ENCODE results near the gene GNB2.
"Not testable (repeated sequence)": the region's sequence is repeated elsewhere in the genome, so short reads cannot be mapped to it uniquely, and the experiment has no call there.

Gene GNB2

DNA sequence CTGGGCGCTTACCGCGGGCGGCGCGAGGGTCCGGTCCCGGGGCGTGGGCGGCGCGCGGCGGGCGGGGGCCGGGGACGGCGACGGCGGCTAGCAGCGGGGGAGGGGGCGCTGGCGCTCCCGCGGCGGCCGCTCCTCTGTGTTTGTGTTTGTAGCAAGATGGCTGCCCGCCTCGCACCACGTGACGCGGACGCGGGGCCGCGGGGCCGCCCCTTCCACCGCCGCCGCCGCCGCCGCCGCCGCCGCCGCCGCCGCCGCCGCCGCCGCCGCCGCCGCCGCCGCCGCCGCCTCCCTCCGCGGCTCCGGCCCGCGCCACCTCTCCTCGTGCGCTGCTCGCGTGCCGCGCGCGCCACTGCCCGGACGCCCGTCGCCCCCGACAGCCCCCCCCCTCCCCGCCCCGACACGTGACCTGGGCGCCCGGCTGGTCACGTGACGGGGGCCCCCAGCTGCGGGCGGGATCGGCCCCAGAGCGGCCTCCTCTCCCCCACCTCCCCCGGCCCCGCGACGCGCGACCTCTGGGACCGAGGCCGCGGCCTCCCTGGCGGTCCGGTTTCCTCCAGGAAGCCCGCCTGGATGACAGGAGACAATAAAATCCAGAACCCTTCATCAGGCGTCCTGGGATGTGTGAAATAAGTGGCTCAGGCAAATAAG lies 20.7 kb downstream of the GNB2 start, which contains the start of gene GIGYF1:
TSS of gene GIGYF1 (minus strand) at position 153 of the 648 bp plus-strand sequence. CDS start 6,012 bp downstream, outside the sequence.
- peak in 2 of 3 experiments; percentile 37 to 69 for DNase-seq (ENCODE audit: low read depth in 3 of 3)

DNA sequence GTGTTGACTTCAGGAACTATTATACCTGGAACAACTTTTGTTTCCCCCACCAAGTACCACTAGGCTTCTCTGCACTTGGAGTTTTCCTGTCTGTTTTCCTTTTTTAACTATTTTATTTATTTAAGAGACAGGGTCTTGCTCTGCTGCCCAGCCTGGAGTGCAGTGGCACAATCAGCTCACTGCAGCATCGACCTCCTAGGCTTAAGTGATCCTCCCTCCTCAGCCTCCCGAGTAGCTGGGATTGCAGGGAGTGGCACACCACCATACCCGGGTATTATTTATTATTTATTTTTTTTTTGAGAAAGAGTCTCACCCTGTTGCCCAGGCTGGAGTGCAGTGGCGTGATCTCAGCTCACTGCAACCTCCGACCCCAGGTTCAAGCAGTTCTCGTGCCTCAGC lies 22.6 kb downstream of the GNB2 start:
- no peak for DNase-seq (ENCODE audit: low read depth in 3 of 3)

DNA sequence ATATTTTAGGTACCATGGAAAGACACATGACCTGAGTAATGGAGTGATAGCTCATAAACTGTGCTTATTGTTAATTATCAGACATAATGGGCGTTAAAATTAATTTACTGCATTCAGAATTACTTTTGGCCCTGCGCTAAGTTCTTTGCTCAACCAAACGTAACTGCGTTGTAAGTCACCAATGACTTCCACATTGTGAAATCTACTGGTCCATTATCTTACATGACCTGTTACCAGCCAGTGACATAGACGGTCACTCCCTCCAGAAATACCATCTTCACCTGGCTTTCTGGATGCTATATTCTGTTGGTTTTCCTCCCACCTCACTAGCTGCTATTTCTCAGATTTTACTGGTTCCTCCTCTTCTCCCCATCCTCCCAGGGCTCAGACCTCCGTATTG lies 25.5 kb downstream of the GNB2 start:
- no peak for DNase-seq (ENCODE audit: low read depth in 3 of 3)

DNA sequence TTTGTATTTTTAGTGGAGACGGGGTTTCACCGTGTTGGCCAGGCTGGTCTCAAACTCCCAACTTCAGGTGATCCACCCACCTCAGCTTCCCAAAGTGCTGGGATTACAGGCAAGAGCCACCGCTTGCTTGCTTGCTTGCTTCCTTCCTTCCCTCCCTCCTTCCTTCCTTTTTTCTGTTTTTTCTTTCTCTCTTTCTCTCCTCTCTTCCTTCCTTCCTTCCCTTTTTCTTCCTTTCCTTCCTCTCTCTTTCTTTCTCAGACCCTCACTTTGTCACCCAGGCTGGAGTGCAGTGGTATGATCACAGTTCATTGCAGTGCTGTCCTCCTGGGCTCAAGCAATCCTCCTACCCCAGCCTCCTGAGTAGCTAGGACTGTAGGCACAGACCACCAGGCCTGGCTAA lies 27.5 kb downstream of the GNB2 start:
- DNase-seq (ENCODE audit: low read depth in 3 of 3) = not testable (repeated sequence)

DNA sequence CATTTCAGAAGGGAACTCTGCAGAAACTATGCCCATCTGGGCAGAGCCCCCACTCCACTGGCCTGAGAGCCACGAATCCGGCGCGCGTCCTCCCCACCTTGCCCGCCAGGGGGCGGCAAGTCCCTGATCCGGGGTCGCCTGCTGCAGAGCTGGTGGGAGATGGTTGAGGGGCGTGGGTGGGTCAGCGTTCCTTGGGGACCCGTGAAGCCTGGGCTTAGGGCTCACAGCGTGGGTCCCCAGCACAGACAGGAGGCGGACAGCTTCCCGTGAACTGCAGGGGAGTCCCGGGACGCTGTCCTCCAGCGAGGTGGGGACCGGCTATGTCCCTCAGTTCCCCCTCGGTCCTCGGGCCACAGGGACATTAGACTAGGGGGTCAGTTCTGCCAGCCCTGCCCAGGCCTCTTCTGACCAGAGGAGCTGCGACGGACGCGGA lies 31.8 kb downstream of the GNB2 start:
- DNase-seq (ENCODE audit: low read depth in 3 of 3) = peak; percentile 62 to 80 (median 71)

DNA sequence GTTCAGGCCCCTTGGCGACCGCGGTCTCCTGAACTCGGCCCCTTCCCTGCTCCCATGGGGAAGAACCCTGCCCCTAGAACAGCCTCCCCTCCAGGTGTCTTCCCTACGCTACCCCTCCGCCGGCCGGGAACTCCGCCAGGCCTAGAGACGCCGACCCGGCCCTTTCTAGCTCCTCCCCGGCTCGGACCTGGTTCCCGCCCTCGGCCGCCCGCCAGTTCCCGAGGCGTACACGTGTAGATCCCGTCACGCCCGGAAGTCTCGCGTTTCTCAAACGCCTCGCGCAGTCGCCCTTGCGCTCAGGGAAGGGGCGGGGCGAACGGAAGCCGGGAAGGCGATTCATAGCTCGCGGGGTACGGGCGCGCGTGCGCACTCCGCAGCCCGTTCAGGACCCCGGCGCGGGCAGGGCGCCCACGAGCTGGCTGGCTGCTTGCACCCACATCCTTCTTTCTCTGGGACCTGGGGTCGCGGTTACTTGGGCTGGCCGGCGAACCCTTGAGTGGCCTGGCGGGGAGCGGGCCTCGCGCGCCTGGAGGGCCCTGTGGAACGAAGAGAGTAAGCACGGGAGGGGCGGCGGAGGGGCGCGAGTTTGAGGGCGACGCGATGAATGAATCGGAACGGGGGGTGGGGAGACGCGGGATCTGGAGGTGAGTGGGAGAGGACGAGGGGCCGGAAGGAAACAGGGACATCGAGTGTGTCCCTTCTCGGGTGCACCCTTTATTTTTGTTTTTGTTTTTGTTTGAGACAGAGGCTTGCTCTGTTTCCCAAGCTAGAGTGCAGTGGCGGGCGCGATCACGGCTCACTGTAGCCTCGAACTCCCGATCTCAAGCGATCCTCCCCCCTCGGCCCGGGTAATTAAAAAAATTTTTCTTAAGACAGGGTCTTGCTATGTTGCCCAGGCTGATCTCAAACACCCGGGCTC lies 32.5 kb downstream of the GNB2 start, which contains the start of gene POP7:
TSS of gene POP7 (plus strand) at position 369 of the 919 bp plus-strand sequence. CDS start 710 bp downstream, outside the sequence.
- DNase-seq (ENCODE audit: low read depth in 3 of 3) = peak; percentile 97 to 99 (median 98)

DNA sequence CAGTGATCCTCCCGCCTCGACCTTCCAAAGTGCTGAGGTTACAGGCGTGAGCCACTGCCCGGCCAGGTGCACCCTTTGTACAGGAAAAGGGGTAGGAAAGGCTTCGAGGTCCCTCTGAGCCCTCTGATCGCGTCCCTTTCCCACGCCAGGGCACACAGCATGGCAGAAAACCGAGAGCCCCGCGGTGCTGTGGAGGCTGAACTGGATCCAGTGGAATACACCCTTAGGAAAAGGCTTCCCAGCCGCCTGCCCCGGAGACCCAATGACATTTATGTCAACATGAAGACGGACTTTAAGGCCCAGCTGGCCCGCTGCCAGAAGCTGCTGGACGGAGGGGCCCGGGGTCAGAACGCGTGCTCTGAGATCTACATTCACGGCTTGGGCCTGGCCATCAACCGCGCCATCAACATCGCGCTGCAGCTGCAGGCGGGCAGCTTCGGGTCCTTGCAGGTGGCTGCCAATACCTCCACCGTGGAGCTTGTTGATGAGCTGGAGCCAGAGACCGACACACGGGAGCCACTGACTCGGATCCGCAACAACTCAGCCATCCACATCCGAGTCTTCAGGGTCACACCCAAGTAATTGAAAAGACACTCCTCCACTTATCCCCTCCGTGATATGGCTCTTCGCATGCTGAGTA lies 33.3 kb downstream of the GNB2 start:
- no peak for DNase-seq (ENCODE audit: low read depth in 3 of 3)

DNA sequence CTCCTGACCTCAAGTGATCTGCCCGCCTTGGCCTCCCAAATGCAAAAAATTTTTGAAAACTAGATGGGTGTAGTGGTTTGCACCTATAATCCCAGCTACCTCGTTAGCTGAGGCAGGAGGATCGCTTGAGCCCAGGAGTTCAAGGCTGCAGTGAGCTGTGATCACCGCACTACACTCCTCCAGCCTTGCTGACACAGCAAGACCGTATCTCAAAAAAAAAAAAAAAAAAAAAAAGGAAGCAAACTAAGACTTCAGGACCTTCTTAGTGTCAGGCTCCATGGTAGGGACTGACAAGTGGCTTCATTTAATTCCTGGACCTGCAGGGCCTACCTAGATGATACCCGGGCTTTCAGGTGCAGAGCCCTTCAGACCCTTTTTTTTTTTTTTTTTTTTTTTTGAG lies 34.9 kb downstream of the GNB2 start:
- DNase-seq (ENCODE audit: low read depth in 3 of 3) = no peak

DNA sequence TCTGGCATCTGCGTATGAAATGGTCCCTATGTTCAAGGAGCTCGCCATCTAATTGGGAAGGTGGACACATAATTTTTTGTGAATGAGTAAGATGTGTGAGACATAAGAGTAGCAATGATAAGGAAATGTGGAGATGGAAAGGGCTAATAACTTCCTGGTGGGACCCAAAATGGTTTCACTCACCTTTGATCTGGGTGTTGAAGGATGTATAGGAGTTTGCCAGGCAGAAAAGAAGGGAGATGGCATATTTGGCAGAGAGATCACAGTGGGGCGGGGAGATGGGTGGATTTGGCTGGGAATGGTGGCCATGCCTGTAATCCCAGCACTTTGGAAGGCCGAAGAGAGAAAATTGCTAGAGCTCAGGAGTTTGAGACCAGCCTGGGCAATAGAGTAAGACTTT lies 36.9 kb downstream of the GNB2 start:
- DNase-seq (ENCODE audit: low read depth in 3 of 3) = no peak

DNA sequence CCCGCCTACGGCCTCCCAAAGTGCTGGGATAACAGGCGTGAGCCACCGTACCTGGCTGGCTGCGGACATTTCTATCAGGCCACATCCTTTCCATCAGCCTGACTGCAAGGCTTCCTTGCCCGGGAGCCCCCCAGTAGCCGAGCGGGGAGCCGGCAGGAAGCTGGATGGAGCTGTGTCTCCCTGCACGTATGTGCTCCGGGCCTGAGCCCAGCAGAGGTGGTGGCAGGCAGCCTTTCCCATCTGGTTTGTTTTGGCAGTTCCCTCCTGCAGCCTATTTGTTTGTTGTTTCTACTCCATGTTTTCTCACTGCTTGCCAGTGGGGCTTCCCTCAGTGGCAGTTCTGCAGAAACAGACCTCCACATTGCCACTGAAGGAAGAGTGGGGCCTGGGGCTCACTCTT lies 37.8 kb downstream of the GNB2 start:
- DNase-seq (ENCODE audit: low read depth in 3 of 3) = no peak

DNA sequence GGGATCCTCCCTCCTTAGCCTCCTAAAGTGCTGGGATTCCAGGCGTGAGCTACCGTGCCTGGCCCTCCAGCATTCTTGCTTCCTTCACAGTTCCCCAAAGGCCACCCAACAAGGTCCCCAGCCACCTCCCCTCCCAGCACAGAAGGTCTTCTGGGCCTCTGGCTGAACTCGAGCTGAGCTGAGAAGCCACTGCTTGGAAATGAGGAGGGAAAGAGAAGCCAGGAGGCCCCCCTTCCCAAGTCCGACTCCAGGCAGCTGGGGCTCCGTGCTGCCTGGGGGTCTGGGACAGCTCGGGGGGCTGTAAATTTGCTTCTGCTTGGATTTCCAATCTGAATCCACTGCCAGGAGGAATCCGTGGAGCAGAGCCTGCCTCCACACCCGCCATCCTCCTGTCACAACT lies 41.2 kb downstream of the GNB2 start:
- DNase-seq (ENCODE audit: low read depth in 3 of 3) = no peak

DNA sequence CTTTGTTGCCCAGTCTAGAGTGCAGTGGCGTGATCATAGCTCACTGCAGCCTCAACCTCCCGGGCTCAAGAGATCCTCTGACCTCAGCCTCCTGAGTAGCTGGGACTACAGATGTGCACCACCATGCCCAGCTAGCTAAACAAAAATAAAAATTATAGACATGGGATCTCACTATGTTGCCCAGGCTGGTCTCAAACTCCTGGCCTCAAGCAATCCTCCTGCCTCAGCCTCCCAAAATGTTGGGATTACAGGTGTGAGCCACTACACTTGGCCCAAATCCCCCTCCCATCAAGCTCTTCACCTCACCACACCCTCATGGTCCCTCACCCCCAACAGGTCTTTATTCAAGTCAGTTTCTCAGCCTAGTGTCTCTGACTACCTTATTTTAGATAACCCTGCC lies 43.5 kb downstream of the GNB2 start:
- not testable (repeated sequence) for DNase-seq (ENCODE audit: low read depth in 3 of 3)

DNA sequence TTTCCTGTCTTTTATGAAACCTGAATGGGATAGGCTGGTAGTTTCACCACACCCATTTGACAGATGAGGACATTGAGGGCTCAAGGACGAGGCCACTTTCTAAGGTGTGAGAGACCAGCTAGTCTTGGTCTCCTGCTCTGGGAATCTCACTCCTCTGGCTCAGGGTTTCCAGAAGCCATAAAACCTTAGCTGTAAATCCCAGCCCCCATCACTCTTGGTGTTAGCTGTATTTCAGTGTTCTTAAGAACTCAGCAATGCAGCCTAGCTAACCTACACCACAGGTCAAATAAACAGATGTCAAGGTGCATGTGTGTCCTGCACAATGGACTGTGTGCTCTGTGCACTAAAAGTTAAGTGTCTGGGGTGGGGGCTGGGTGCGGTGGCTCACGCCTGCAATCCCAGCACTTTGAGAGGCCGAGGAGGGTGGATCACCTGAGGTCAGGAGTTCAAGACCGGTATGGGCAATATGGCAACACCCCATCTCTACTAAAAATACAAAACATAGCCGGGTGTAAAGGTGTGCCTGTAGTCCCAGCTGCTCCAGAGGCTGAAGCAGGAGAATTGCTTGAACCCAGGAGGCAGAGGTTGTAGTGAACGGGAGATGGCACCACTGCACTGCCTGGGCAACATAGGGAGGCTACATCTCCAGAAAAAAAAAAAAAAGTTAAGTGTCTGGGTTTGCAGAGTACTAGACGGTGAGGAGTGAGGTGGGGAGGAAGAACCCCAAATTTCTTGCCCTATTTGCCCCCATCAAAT lies 46.2 kb downstream of the GNB2 start:
- no peak for DNase-seq (ENCODE audit: low read depth in 3 of 3)

DNA sequence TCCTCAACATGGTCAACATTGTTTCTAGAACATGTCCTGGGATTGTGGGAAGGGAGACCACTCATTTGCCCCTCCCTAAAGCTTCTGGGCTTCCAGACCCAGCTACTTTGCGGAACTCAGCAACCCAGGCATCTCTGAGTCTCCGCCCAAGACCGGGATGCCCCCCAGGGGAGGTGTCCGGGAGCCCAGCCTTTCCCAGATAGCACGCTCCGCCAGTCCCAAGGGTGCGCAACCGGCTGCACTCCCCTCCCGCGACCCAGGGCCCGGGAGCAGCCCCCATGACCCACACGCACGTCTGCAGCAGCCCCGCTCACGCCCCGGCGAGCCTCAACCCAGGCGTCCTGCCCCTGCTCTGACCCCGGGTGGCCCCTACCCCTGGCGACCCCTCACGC lies 46.7 kb downstream of the GNB2 start, which contains the start of gene EPO:
TSS of gene EPO (plus strand) at position 190 of the 392 bp plus-strand sequence. CDS start 513 bp downstream, outside the sequence.
- no peak for DNase-seq (ENCODE audit: low read depth in 3 of 3)

DNA sequence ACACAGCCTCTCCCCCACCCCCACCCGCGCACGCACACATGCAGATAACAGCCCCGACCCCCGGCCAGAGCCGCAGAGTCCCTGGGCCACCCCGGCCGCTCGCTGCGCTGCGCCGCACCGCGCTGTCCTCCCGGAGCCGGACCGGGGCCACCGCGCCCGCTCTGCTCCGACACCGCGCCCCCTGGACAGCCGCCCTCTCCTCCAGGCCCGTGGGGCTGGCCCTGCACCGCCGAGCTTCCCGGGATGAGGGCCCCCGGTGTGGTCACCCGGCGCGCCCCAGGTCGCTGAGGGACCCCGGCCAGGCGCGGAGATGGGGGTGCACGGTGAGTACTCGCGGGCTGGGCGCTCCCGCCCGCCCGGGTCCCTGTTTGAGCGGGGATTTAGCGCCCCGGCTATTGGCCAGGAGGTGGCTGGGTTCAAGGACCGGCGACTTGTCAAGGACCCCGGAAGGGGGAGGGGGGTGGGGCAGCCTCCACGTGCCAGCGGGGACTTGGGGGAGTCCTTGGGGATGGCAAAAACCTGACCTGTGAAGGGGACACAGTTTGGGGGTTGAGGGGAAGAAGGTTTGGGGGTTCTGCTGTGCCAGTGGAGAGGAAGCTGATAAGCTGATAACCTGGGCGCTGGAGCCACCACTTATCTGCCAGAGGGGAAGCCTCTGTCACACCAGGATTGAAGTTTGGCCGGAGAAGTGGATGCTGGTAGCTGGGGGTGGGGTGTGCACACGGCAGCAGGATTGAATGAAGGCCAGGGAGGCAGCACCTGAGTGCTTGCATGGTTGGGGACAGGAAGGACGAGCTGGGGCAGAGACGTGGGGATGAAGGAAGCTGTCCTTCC lies 47.3 kb downstream of the GNB2 start:
- DNase-seq (ENCODE audit: low read depth in 3 of 3) = no peak

DNA sequence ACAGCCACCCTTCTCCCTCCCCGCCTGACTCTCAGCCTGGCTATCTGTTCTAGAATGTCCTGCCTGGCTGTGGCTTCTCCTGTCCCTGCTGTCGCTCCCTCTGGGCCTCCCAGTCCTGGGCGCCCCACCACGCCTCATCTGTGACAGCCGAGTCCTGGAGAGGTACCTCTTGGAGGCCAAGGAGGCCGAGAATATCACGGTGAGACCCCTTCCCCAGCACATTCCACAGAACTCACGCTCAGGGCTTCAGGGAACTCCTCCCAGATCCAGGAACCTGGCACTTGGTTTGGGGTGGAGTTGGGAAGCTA lies 47.9 kb downstream of the GNB2 start:
- DNase-seq (ENCODE audit: low read depth in 3 of 3) = no peak

DNA sequence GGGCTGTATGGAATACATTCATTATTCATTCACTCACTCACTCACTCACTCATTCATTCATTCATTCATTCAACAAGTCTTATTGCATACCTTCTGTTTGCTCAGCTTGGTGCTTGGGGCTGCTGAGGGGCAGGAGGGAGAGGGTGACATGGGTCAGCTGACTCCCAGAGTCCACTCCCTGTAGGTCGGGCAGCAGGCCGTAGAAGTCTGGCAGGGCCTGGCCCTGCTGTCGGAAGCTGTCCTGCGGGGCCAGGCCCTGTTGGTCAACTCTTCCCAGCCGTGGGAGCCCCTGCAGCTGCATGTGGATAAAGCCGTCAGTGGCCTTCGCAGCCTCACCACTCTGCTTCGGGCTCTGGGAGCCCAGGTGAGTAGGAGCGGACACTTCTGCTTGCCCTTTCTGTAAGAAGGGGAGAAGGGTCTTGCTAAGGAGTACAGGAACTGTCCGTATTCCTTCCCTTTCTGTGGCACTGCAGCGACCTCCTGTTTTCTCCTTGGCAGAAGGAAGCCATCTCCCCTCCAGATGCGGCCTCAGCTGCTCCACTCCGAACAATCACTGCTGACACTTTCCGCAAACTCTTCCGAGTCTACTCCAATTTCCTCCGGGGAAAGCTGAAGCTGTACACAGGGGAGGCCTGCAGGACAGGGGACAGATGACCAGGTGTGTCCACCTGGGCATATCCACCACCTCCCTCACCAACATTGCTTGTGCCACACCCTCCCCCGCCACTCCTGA lies 49.1 kb downstream of the GNB2 start:
- DNase-seq (ENCODE audit: low read depth in 3 of 3) = no peak

DNA sequence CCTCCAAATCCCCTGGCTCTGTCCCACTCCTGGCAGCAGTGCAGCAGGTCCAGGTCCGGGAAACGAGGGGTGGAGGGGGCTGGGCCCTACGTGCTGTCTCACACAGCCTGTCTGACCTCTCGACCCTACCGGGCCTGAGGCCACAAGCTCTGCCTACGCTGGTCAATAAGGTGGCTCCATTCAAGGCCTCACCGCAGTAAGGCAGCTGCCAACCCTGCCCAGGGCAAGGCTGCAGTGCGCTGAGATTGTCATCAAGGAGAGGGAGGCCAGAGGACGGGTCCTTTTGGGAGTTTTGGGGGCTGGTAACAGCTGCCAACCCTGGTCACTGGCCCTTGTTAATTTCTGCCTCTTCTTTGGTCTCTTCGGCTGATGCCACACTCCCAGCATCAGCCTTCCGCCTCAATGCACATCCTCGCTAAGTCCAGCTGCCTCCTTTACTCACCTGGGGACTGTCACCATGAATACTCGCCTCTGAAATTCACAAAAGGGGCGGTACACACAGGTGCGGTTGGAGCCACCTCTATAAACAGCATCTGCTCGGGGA lies 50.3 kb downstream of the GNB2 start:
- no peak for DNase-seq (ENCODE audit: low read depth in 3 of 3)

DNA sequence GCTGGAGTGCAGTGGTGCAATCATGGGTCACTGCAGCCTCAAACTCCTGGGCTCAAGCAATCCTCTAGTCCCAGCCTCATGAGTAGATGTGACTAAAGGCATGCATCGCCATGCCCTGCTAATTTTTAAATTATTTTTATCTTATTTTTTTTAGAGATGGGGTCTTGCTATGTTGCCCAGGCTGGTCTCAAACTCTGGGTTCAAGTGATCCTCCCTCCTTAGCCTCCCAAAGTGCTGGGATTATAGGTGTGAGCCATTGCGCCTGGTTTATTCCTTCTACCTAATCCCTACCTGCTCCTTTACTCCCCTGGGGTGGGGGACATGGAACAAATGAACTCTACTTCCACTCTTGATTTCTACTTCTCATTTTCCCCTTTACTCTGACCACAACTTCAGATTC lies 50.8 kb downstream of the GNB2 start:
- not testable (repeated sequence) for DNase-seq (ENCODE audit: low read depth in 3 of 3)
